ENCODE results near the gene CRK. TPM values are rescaled to one million over a fixed set of nuclear protein-coding genes. Genes with fewer than 3 reads are reported as not detected.
A peak's percentile ranks its signal among the peaks of the same experiment; 100 is the strongest.

Gene CRK
- total and polyA plus RNA-seq, 10 of the 15 experiments (the other 5 are each of a cell fraction or from before 2014, with no cell fraction given) = 11.1 to 23.8 (median 20.5) TPM

GRCh38 chr17:1455291-1455796, 688 bp downstream of the CRK start:
- ChIA-PET POLR2A (interaction anchor here (1.0 to 1.7 kb wide), 4 partner anchors 19 to 61 kb away, joined by 3 to 5 read pairs (median 4); partner anchors contain the start of gene INPP5K), RAD21 (ENCODE audit: unreplicated experiment) (interaction anchor here (1.2 to 1.3 kb wide), 2 partner anchors 32 to 93 kb away, joined by 3 to 4 read pairs; no protein-coding TSS in a partner anchor), CTCF (interaction anchor here (0.6 to 1.9 kb wide), 4 partner anchors 39 to 90 kb away, joined by 3 to 7 read pairs (median 3); no protein-coding TSS in a partner anchor), SMC1A (ENCODE audit: uncharacterized antibody, unreplicated experiment) (interaction anchor here (1.5 kb wide), 1 partner anchor 90 kb away, joined by 5 read pairs; no protein-coding TSS in a partner anchor)
- peak overlapping the region; percentile 73 for H3K4me3 ChIP-seq
- 0% methylated on average over 20 of the region's 31 CpGs for WGBS (ENCODE audit: insufficient coverage, insufficient replicate concordance, low lambda C conversion rate, missing lambda C conversion rate)
- H3K36me3 ChIP-seq (ENCODE audit: control insufficient read depth in 2 of 2, insufficient read depth in 2 of 2, low read length in 1 of 2) = peaks cover 0 to 6% of the 10 kb centered on the region in 2 experiments; a peak in 1 of 4 replicates
- FAIRE-seq (no peak), ATAC-seq (peak; percentile 66), DNase-seq (ENCODE audit: low read depth, low spot score) (no peak)
- H3K9ac ChIP-seq (ENCODE audit: control insufficient read depth, insufficient read depth, low read length) = peak overlapping the region; percentile 90
- intact Hi-C loops (cut with micrococcal nuclease; ENCODE audit: unreplicated experiment) (loop anchor here (1.0 kb wide), 1 partner anchor 90 kb away; no protein-coding TSS in a partner anchor), in situ Hi-C loops (cut with MboI) (no loop called here)
- H3K27ac ChIP-seq (ENCODE audit: control insufficient read depth, insufficient read depth) = peak overlapping the region; percentile 89
- H3K9me3 ChIP-seq (replicated peaks; ENCODE audit: control insufficient read depth, insufficient read depth, low read length) = no peaks in the 10 kb centered on the region
- H4K20me1 ChIP-seq (ENCODE audit: control insufficient read depth, insufficient read depth) = peaks cover 7% of the 10 kb centered on the region; the same call in 1 of the 2 replicates
- H3K4me1 ChIP-seq (ENCODE audit: control insufficient read depth, insufficient read depth, low read length) = peaks cover 3% of the 10 kb centered on the region; the same call in 1 of the 2 replicates
- H3K4me2 ChIP-seq (ENCODE audit: control insufficient read depth, insufficient read depth) = peak overlapping the region; percentile 83
- H3K79me2 ChIP-seq (ENCODE audit: control insufficient read depth, insufficient read depth, low read length) = peaks cover 51% of the 10 kb centered on the region
- peak overlapping the region; percentile 79 for H2AFZ ChIP-seq (ENCODE audit: control insufficient read depth, low read depth, low read length)
- H3K27me3 ChIP-seq (replicated peaks in 1 of 2; ENCODE audit: control insufficient read depth in 2 of 2, insufficient read depth in 2 of 2, low read length in 1 of 2) = no peaks in the 10 kb centered on the region
- no TSS peak for BruUV-seq (replicated peaks)
- TF ChIP-seq ZBTB11 (CRISPR knock-in tag; IDR thresholded peaks at IDR 0.05) = no peak
- no peak for TF ChIP-seq SREBF2 (IDR thresholded peaks at IDR 0.05; ENCODE audit: low read length)
- TF ChIP-seq CHD1 (IDR thresholded peaks at IDR 0.05; ENCODE audit: low read depth, low read length) = no peak
- peak; percentile 34; the same call in 1 of the 2 replicates for TF ChIP-seq MXI1 (IDR thresholded peaks at IDR 0.05; ENCODE audit: low read depth, low read length)
- no peak for TF ChIP-seq DPF2 (IDR thresholded peaks at IDR 0.05)
- TF ChIP-seq CTCF (IDR thresholded peaks at IDR 0.05 in 2 of 3, conservative IDR thresholded peaks at IDR 0.05 in 1 of 3; ENCODE audit: control insufficient read depth in 2 of 3, extremely low read depth in 1 of 3, insufficient read depth in 1 of 3, low read depth in 3 of 3, low read length in 3 of 3) = peak; percentile 42 to 65 (median 64)
- TF ChIP-seq MEF2B (IDR thresholded peaks at IDR 0.05; ENCODE audit: partially characterized antibody, poor library complexity, severe bottlenecking) = no peak
- TF ChIP-seq HDAC2 (IDR thresholded peaks at IDR 0.05) = no peak
- no peak for TF ChIP-seq NR2F1 (conservative IDR thresholded peaks at IDR 0.05)
- 0 out of 2 replicates have a peak, but pooled peaks have one; percentile 33 for TF ChIP-seq YY1 (IDR thresholded peaks at IDR 0.05; ENCODE audit: low read depth, low read length)
- peak; percentile 74 for TF ChIP-seq EED (IDR thresholded peaks at IDR 0.05; ENCODE audit: low read depth)
- TF ChIP-seq GATAD2B (conservative IDR thresholded peaks at IDR 0.05; ENCODE audit: low read depth) = no peak
- TF ChIP-seq TARDBP (IDR thresholded peaks at IDR 0.05; ENCODE audit: borderline replicate concordance) = no peak
- no peak for TF ChIP-seq ZNF217 (IDR thresholded peaks at IDR 0.05)
- TF ChIP-seq ZBTB33 (IDR thresholded peaks at IDR 0.05) = no peak
- TF ChIP-seq JUNB (IDR thresholded peaks at IDR 0.05) = no peak
- TF ChIP-seq RB1 (IDR thresholded peaks at IDR 0.05; ENCODE audit: borderline replicate concordance) = no peak
